Measurements from ENCODE around the gene WSCD1.

The WSCD1 gene

DNA sequence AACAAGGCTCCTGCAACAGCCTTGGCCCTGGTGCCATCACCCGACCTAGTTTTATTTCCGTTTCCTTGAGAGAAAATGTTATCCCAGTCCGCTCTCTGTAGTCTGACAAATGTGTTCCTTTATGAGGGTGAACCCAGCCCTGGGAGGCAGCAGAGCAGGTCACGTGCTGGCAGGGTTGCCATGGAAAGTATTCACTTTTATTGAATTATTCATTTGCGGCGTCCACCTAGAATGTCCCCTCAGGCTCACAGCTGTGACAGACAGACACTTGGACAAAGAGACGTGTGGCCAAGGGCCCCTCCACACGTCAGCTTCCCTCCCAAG lies 90.0 kb downstream of the WSCD1 start:
- no peaks in the 10 kb centered on the region for H3K27me3 ChIP-seq (ENCODE audit: control insufficient read depth, low read length)
- no peaks in the 10 kb centered on the region for H3K79me2 ChIP-seq (ENCODE audit: control insufficient read depth, low read length)
- no peak overlapping the region for H3K27ac ChIP-seq (ENCODE audit: low read depth, low read length)
- no peaks in the 10 kb centered on the region for H3K36me3 ChIP-seq (ENCODE audit: control insufficient read depth, low read length)
- H3K9me3 ChIP-seq (ENCODE audit: control insufficient read depth, insufficient read depth, low read length) = no peaks in the 10 kb centered on the region
- TF ChIP-seq, protein P1, sequence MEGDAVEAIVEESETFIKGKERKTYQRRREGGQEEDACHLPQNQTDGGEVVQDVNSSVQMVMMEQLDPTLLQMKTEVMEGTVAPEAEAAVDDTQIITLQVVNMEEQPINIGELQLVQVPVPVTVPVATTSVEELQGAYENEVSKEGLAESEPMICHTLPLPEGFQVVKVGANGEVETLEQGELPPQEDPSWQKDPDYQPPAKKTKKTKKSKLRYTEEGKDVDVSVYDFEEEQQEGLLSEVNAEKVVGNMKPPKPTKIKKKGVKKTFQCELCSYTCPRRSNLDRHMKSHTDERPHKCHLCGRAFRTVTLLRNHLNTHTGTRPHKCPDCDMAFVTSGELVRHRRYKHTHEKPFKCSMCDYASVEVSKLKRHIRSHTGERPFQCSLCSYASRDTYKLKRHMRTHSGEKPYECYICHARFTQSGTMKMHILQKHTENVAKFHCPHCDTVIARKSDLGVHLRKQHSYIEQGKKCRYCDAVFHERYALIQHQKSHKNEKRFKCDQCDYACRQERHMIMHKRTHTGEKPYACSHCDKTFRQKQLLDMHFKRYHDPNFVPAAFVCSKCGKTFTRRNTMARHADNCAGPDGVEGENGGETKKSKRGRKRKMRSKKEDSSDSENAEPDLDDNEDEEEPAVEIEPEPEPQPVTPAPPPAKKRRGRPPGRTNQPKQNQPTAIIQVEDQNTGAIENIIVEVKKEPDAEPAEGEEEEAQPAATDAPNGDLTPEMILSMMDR (IDR thresholded peaks at IDR 0.05; ENCODE audit: low read depth, low read length, poor library complexity, severe bottlenecking) = no peak
- no peak for TF ChIP-seq EZH2phosphoT487 (IDR thresholded peaks at IDR 0.05; ENCODE audit: borderline replicate concordance, low read length)
- no peak overlapping the region for H3K4me3 ChIP-seq (ENCODE audit: low read length)
- no peak overlapping the region for H3K4me2 ChIP-seq (ENCODE audit: low read length)
- H3K4me1 ChIP-seq (ENCODE audit: control insufficient read depth, low read length) = no peaks in the 10 kb centered on the region
- H3F3A ChIP-seq (ENCODE audit: control insufficient read depth, insufficient read depth) = no peaks in the 10 kb centered on the region
- no peaks in the 10 kb centered on the region for H3K9me2 ChIP-seq (replicated peaks; ENCODE audit: control insufficient read depth, low read length)
- H4K20me1 ChIP-seq (ENCODE audit: control insufficient read depth, insufficient read depth, low read depth, low read length) = no peaks in the 10 kb centered on the region

DNA sequence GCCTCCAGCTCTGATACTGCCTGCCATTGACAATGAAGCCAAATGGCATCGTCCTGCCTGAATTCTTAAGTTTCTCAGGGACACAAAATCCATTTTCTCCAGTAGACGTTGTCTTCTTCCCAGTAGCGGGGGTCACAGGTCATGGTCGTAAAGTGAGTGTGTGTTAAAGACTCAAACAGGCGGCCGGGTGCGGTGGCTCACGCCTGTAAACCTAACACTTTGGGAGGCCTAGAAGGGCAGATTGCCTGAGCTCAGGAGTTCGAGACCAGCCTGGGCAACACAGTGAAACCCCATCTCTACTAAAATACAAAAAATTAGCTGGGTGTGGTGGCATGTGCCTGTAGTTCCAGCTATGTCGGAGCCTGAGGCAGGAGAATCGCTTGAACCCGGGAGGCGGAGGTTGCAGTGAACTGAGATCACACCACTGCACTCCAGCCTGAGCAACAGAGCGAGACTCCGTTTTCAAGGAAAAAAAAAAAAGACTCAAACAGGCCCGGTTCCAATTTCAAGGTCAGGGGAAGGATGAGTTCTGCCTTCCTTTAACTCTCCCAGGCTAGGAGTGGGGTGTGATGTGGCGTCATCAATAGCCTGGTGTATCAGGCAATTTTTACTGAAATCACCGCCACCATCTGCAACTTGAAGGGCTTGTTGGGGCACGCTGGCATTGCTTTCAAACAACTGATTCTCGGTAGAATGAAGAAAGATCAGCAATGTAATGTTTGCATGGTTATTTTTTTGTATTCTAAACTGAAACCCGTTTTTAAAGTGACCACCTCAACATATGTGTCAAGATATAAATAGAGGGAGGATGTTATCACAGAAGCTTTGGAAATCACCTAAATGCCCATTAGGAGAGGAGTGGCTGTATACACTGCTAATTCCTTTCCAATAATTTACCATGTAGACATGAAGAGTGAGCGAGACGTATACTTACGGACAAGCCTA lies 91.0 kb downstream of the WSCD1 start:
- Histone ChIP-seq H3K9me3 (ENCODE audit: control insufficient read depth, insufficient read depth, low read length) (no peaks in the 10 kb centered on the region), H3K4me3 (ENCODE audit: low read length) (no peak overlapping the region), H3K4me2 (ENCODE audit: low read length) (no peak overlapping the region), H3K9me2 (replicated peaks; ENCODE audit: control insufficient read depth, low read length) (no peaks in the 10 kb centered on the region), H3K27ac (ENCODE audit: low read depth, low read length) (no peak overlapping the region), H3K79me2 (ENCODE audit: control insufficient read depth, low read length) (no peaks in the 10 kb centered on the region), H3F3A (ENCODE audit: control insufficient read depth, insufficient read depth) (no peaks in the 10 kb centered on the region), H4K20me1 (ENCODE audit: control insufficient read depth, insufficient read depth, low read depth, low read length) (no peaks in the 10 kb centered on the region), H3K27me3 (ENCODE audit: control insufficient read depth, low read length) (no peaks in the 10 kb centered on the region), H3K36me3 (ENCODE audit: control insufficient read depth, low read length) (no peaks in the 10 kb centered on the region), H3K4me1 (ENCODE audit: control insufficient read depth, low read length) (no peaks in the 10 kb centered on the region)
- TF ChIP-seq, protein P1 (IDR thresholded peaks at IDR 0.05; ENCODE audit: low read depth, low read length, poor library complexity, severe bottlenecking) = no peak
- TF ChIP-seq EZH2phosphoT487 (IDR thresholded peaks at IDR 0.05; ENCODE audit: borderline replicate concordance, low read length) = no peak

DNA sequence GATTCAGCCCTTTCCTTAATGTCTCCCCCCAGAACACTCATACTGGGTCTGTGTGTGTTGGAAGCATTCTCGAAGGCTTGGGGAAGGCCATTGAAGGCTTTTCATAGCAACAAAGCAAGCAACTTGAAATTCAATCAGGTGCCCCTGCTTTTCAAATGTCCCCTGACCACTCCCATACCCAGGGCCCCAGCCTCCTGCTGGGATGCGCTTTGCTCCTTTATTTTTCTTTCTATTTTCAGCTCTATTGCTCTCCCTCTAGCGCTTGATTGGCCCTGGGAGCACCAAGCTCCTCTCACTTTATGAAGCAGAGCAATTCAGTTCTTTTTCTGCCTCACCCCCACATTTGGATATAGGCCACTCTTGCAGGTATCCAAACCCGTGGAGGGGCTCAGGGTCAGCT lies 92.0 kb downstream of the WSCD1 start:
- H3K4me2 ChIP-seq (ENCODE audit: low read length) = no peak overlapping the region

More for the DNA sequence above, 92.0 kb downstream of the WSCD1 start:
- Histone ChIP-seq H3F3A (ENCODE audit: control insufficient read depth, insufficient read depth) (no peaks in the 10 kb centered on the region), H3K27ac (ENCODE audit: low read depth, low read length) (no peak overlapping the region), H3K79me2 (ENCODE audit: control insufficient read depth, low read length) (no peaks in the 10 kb centered on the region), H3K4me3 (ENCODE audit: low read length) (no peak overlapping the region), H3K27me3 (ENCODE audit: control insufficient read depth, low read length) (no peaks in the 10 kb centered on the region), H3K36me3 (ENCODE audit: control insufficient read depth, low read length) (no peaks in the 10 kb centered on the region), H3K9me3 (ENCODE audit: control insufficient read depth, insufficient read depth, low read length) (no peaks in the 10 kb centered on the region), H3K4me1 (ENCODE audit: control insufficient read depth, low read length) (no peaks in the 10 kb centered on the region), H3K9me2 (replicated peaks; ENCODE audit: control insufficient read depth, low read length) (no peaks in the 10 kb centered on the region), H4K20me1 (ENCODE audit: control insufficient read depth, insufficient read depth, low read depth, low read length) (no peaks in the 10 kb centered on the region)
- TF ChIP-seq, protein P1 (IDR thresholded peaks at IDR 0.05; ENCODE audit: low read depth, low read length, poor library complexity, severe bottlenecking) = no peak
- TF ChIP-seq EZH2phosphoT487 (IDR thresholded peaks at IDR 0.05; ENCODE audit: borderline replicate concordance, low read length) = no peak

Data from DOHH2 (cell line).